Omental fat pad (tissue), 4 donors: ENCODE data around the gene TRAPPC4. TPM values are rescaled to one million over a fixed set of nuclear protein-coding genes. Genes with fewer than 3 reads are reported as not detected.
"Not testable (repeated sequence)": the region's sequence is repeated elsewhere in the genome, so short reads cannot be mapped to it uniquely, and the experiment has no call there.

Source experiments
- ATAC-seq: fragments of 150-250 bp; one replicate; pipeline ENCODE4 v1.9.1; 2016; ENCODE audit warnings: mild to moderate bottlenecking, moderate library complexity; ENCODE audit not compliant: low FRiP score
- DNase-seq: peaks from one replicate; pipeline ENCODE4 v3.0.0-alpha.2; 2019; ENCODE audit warnings: low spot score
- CTCF ChIP-seq, 3 donors: fragments of 450-650 bp; IDR thresholded peaks; one replicate each; pipeline ENCODE4 v1.5.1; 2016 to 2017; ENCODE audit warnings: antibody characterized with exemption in 3 of 3, mild to moderate bottlenecking in 3 of 3, moderate library complexity in 2 of 3
- total RNA-seq, 4 donors: library from RNA; depleted of rRNA; stranded (reverse); fragments of >200 nt; gene quantifications; one replicate each; pipeline ENCODE4 v1.1.0, GENCODE V29; 2016

The TRAPPC4 gene
- total RNA-seq, result 10 to 100 TPM; 43.2 to 61.7 (median 51.4) TPM

DNA sequence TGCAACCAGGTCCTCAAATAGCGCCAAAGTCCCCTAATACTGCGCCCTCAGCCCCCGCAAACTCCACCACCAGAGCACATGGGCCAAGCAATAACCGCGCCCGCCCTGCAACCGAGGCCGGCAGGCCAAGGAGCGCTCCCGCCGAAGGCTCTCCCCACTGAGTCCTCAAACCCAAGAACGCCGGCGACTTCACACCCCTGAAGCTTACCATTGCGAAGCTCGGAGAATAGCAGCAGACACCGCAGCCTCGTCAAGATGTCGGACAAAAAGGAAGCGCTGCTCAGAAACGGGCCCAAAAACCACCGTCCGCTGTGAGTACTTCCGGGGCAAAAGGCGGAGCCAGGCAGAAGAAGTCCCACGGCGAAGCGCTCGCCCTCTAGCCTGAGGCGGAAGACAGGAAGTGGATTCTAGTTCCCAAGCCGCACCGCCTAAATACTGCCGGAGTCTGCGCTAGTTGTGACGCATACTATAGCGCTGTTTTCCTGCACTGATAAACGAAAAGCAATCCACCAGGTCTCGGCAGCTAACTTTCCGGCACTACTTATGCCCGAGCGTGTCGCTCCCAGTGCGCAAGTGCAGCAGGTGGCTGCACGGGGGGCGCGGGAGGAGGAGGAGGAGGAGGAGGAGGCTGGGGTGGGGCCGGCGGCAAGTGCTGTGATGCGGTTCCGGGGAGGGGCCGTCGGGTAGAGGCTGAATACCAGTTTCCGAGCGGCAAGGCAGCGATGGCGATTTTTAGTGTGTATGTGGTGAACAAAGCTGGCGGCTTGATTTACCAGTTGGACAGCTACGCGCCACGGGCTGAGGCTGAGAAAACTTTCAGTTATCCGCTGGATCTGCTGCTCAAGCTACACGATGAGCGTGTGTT, at the start of gene TRAPPC4, which contains the start of gene RPS25:
TRAPPC4 (plus strand) TSS at position 693 of the 865 bp plus-strand sequence; CDS start at position 723, 30 bp downstream.
RPS25 (minus strand) TSS at position 270 of the 865 bp plus-strand sequence; CDS start at position 211, 59 bp downstream.
- TF ChIP-seq CTCF (IDR thresholded peaks at IDR 0.05), result no peak
- DNase-seq (peak; percentile 87), ATAC-seq (peak; percentile 95)

- not testable (repeated sequence) for DNase-seq, ATAC-seq
Measured at GRCh38 chr11:118969508-118969907, 49.1 kb upstream of the TRAPPC4 start.

DNA sequence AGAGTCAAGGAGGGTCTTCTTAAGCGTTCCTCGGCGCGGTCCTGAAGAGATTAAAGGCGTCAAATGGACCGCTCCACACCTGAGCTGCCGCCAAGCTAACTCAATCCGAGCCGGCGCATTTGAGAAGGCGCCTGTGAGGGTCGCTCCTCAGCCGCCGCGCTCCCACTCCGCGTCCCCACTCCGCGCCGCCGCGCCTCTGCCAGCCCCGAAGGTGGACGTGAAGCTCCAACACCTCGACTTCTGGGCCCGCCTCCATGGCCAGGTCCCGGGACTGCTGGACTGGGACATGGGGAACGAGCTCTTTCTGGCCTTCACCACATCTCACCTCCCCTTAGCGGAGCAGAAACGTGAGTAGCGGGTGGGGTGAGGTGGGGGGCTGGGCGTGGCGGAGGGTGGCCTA, 46.9 kb upstream of the TRAPPC4 start, which contains the start of gene FOXR1:
FOXR1 (plus strand) TSS at position 116 of the 400 bp plus-strand sequence; CDS start at position 287, 171 bp downstream.
- no peak for TF ChIP-seq CTCF (IDR thresholded peaks at IDR 0.05)
- ATAC-seq (no peak), DNase-seq (no peak)

- no peak for TF ChIP-seq CTCF (IDR thresholded peaks at IDR 0.05)
- DNase-seq, result no peak
- no peak for ATAC-seq
Measured at GRCh38 chr11:118973985-118974384, 44.6 kb upstream of the TRAPPC4 start.

GRCh38 chr11:118975771-118976709, 42.5 kb upstream of the TRAPPC4 start:
- ATAC-seq (no peak), DNase-seq (no peak)
- TF ChIP-seq CTCF (IDR thresholded peaks at IDR 0.05), result no peak

DNA sequence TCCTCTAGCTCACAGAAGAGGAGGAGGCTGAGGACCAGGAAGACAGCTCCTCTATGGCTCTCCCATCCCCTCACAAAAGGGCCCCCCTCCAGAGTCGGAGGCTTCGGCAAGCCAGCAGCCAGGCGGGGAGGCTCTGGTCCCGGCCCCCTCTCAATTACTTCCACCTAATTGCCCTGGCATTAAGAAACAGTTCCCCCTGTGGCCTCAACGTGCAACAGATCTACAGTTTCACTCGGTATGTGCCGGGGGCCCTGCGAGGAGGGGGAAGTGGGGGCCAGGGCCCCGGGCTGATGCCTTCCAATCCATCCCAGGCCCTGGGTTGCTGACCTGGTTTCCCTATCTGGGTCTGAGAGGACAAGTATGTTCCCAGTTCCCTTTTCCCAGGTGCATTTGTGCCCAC, 39.1 kb upstream of the TRAPPC4 start:
- ATAC-seq (no peak), DNase-seq (no peak)
- TF ChIP-seq CTCF (IDR thresholded peaks at IDR 0.05), result no peak
